OCI-LY3 (cell line): ENCODE data around the gene CD200R1.

Experiments
- H2AFZ ChIP-seq: fragments of 200-600, 300-600 bp; shearing (Covaris generic); 2 replicates; pipeline ENCODE4 v1.6.0; 2014; ENCODE audit warnings: antibody characterized with exemption, low read depth, low read length
- H3K27ac ChIP-seq: fragments of 200-600, 300-600 bp; sonication (generic); 2 replicates; pipeline ENCODE4 v1.5.1; 2014; ENCODE audit warnings: mild to moderate bottlenecking, low read length, moderate library complexity, mixed read lengths
- H3K27me3 ChIP-seq: fragments of 200-600, 300-600 bp; sonication (generic); 2 replicates; pipeline ENCODE4 v1.6.1; 2014; ENCODE audit warnings: low read depth, low read length, mixed read lengths
- H3K36me3 ChIP-seq: fragments of 200-600, 300-600 bp; sonication (generic); replicated peaks from 2 replicates; pipeline ENCODE3; 2014; ENCODE audit warnings: low read depth, low read length, mixed read lengths
- H3K4me1 ChIP-seq: fragments of 300-600, 200-600 bp; sonication (generic); 2 replicates; pipeline ENCODE4 v1.6.1; 2014; ENCODE audit warnings: low read length, mixed read lengths
- H3K4me2 ChIP-seq: fragments of 200-600, 300-600 bp; sonication (generic); 2 replicates; pipeline ENCODE4 v1.6.1; 2014; ENCODE audit warnings: low read length, mixed read lengths
- H3K4me3 ChIP-seq: fragments of 300-600, 200-600 bp; sonication (generic); 2 replicates; pipeline ENCODE4 v1.5.1; 2014; ENCODE audit warnings: antibody characterized with exemption, mild to moderate bottlenecking, low read length, moderate library complexity
- H3K79me2 ChIP-seq: fragments of 300-600, 200-600 bp; shearing (Covaris generic); 2 replicates; pipeline ENCODE4 v1.6.1; 2014; ENCODE audit warnings: mild to moderate bottlenecking, low read length, mixed read lengths
- H3K9ac ChIP-seq: fragments of 300-600, 200-600 bp; shearing (Covaris generic); 2 replicates; pipeline ENCODE4 v1.6.0; 2014; ENCODE audit warnings: mild to moderate bottlenecking, low read length, moderate library complexity
- H3K9me3 ChIP-seq: fragments of 200-600, 300-600 bp; shearing (Covaris generic); 2 replicates; pipeline ENCODE4 v1.6.1; 2014; ENCODE audit warnings: low read length, mixed read lengths; ENCODE audit not compliant: insufficient read depth
- H4K20me1 ChIP-seq: fragments of 200-600, 300-600 bp; sonication (generic); 2 replicates; pipeline ENCODE4 v1.6.1; 2016; ENCODE audit warnings: low read length, mixed read lengths; ENCODE audit not compliant: insufficient read depth
- EZH2phosphoT487 ChIP-seq: fragments of 200-600 bp; shearing (Covaris generic); IDR thresholded peaks from 2 replicates; pipeline ENCODE4 v1.6.1; 2018; ENCODE audit warnings: antibody characterized with exemption, mixed run types, low read depth
- TF ChIP-seq, protein P1 (sequence below): fragments of 200-600, 300-600 bp; sonication (generic); IDR thresholded peaks from 2 replicates; pipeline ENCODE4 v1.5.1; 2014; ENCODE audit warnings: antibody characterized with exemption, low read length, low read depth

The CD200R1 gene

DNA sequence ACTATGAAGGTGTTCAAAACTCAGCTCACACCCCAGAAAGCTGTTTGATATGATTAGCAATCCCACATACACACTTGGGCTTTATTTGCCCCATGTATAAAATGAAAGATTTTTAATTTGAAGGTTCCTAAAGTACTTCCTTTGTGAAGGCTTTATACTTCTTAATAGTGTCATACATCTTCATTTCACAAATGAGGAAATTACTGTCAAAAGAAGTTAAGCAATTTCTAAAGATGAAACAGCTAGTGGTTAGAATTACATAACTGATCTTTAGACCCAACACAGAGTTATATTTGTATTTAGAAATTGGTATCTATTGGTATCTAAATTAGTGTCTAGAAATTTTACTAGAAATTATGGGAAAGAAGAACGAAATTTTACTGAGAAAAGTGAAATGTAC lies 7.1 kb downstream of the CD200R1 start:
- Histone ChIP-seq H2AFZ (no peak overlapping the region), H3K36me3 (peaks cover 13% of the 10 kb centered on the region), H4K20me1 (peaks cover 4% of the 10 kb centered on the region; the same call in 1 of the 2 replicates), H3K9me3 (peaks cover 9% of the 10 kb centered on the region; the same call in 1 of the 2 replicates), H3K79me2 (peaks cover 76% of the 10 kb centered on the region), H3K9ac (peak overlapping the region; percentile 50; the same call in 1 of the 2 replicates), H3K4me1 (peaks cover 64% of the 10 kb centered on the region), H3K4me2 (peak overlapping the region; percentile 74), H3K4me3 (peak overlapping the region; percentile 42; the same call in 1 of the 2 replicates), H3K27me3 (no peaks in the 10 kb centered on the region), H3K27ac (peak overlapping the region; percentile 60)
- TF ChIP-seq, protein P1, sequence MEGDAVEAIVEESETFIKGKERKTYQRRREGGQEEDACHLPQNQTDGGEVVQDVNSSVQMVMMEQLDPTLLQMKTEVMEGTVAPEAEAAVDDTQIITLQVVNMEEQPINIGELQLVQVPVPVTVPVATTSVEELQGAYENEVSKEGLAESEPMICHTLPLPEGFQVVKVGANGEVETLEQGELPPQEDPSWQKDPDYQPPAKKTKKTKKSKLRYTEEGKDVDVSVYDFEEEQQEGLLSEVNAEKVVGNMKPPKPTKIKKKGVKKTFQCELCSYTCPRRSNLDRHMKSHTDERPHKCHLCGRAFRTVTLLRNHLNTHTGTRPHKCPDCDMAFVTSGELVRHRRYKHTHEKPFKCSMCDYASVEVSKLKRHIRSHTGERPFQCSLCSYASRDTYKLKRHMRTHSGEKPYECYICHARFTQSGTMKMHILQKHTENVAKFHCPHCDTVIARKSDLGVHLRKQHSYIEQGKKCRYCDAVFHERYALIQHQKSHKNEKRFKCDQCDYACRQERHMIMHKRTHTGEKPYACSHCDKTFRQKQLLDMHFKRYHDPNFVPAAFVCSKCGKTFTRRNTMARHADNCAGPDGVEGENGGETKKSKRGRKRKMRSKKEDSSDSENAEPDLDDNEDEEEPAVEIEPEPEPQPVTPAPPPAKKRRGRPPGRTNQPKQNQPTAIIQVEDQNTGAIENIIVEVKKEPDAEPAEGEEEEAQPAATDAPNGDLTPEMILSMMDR = no peak
- TF ChIP-seq EZH2phosphoT487 = no peak

DNA sequence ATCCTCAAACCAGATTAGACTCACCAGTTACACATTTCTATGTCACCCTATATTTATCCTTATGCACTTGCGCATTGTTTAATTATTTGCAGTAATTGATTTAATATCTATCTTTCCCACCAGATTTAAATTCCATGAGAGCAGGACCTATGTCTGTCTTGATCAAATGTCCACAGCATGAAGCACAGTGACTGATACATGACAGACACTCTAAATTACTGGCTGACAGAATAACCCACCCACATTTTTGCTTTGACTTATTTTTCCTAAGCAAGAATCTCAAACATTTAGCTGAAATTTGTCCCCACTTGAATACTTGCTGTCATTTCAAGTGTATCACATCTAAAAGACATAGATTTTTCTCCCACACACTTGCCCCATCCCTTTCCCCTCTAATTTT lies 7.5 kb downstream of the CD200R1 start:
- Histone ChIP-seq H3K79me2 (peaks cover 76% of the 10 kb centered on the region), H3K9me3 (peaks cover 13% of the 10 kb centered on the region; the same call in 1 of the 2 replicates), H3K27me3 (no peaks in the 10 kb centered on the region), H3K4me1 (peaks cover 60% of the 10 kb centered on the region), H2AFZ (no peak overlapping the region), H3K4me2 (peak overlapping the region; percentile 74), H3K4me3 (peak overlapping the region; percentile 42; the same call in 1 of the 2 replicates), H3K9ac (peak overlapping the region; percentile 50; the same call in 1 of the 2 replicates), H4K20me1 (peaks cover 4% of the 10 kb centered on the region; the same call in 1 of the 2 replicates), H3K27ac (peak overlapping the region; percentile 60), H3K36me3 (peaks cover 16% of the 10 kb centered on the region)
- TF ChIP-seq, protein P1 = no peak
- TF ChIP-seq EZH2phosphoT487 = no peak

DNA sequence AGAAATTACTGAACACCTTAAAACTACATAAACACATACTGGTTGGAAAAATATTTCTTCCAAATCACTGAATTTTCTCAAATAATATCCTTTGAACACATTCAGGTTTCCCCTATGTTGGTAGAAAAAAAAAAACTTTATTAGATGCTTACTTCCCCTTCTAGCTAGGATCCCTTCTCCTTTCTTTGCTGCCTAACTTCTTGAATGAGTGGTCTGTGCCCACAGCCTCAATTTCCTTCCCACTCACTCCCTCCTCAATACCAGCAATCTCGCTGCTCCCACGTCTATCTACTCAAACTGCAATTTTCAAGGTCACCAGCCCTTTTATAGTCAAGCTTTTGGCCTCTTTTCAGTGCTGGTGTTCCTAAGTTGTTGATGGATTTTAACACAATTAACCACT lies 8.3 kb downstream of the CD200R1 start:
- peaks cover 4% of the 10 kb centered on the region; the same call in 1 of the 2 replicates for H4K20me1 ChIP-seq
- peaks cover 76% of the 10 kb centered on the region for H3K79me2 ChIP-seq
- H3K27ac ChIP-seq = peak overlapping the region; percentile 60
- H3K27me3 ChIP-seq = no peaks in the 10 kb centered on the region
- TF ChIP-seq, protein P1 = no peak
- no peak for TF ChIP-seq EZH2phosphoT487
- H3K9me3 ChIP-seq = peaks cover 17% of the 10 kb centered on the region; the same call in 1 of the 2 replicates
- no peak overlapping the region for H2AFZ ChIP-seq
- H3K9ac ChIP-seq = peak overlapping the region; percentile 50
- peak overlapping the region; percentile 42 for H3K4me3 ChIP-seq
- H3K4me1 ChIP-seq = peaks cover 53% of the 10 kb centered on the region
- H3K4me2 ChIP-seq = peak overlapping the region; percentile 74
- H3K36me3 ChIP-seq = peaks cover 24% of the 10 kb centered on the region

DNA sequence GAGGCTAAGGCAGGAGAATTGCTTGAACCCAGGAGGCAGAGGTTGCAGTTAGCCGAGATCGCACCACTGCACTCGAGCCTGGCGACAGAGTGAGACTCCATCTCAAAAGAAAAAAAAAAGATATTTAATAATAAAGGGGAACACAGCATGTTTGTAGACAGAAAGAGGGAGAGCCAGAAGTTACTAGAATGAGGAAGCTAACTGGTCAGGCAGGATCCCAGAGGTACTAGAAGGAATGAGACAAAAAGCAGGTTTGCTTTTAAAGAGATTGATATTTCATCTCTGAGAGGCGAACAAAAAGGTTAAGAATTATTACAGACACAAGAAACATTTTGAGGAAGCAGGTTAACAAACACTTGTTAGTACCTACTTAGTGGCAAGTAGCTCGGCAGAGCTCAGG lies 9.2 kb downstream of the CD200R1 start:
- H3K4me1 ChIP-seq = peaks cover 49% of the 10 kb centered on the region
- H3K4me3 ChIP-seq = no peak overlapping the region
- H3K9ac ChIP-seq = no peak overlapping the region
- H4K20me1 ChIP-seq = peaks cover 4% of the 10 kb centered on the region; the same call in 1 of the 2 replicates
- H3K27ac ChIP-seq = peak overlapping the region; percentile 60; the same call in 1 of the 2 replicates
- H3K27me3 ChIP-seq = no peaks in the 10 kb centered on the region
- peak overlapping the region; percentile 74 for H3K4me2 ChIP-seq
- peaks cover 28% of the 10 kb centered on the region for H3K36me3 ChIP-seq
- no peak overlapping the region for H2AFZ ChIP-seq
- peaks cover 17% of the 10 kb centered on the region; the same call in 1 of the 2 replicates for H3K9me3 ChIP-seq
- TF ChIP-seq, protein P1 = no peak
- no peak for TF ChIP-seq EZH2phosphoT487
- H3K79me2 ChIP-seq = peaks cover 75% of the 10 kb centered on the region
